Stimulated activated CD4-positive, alpha-beta T cell treated with anti-CD3 and anti-CD28 coated beads, Interleukin-4, amount 100 ng/mL, for 1 hour (primary cell): ENCODE results near the gene BCL6B.

Experiments
- DNase-seq: peaks from one replicate; pipeline ENCODE4 v3.0.0-alpha.2; 2020

The BCL6B gene

GRCh38 chr17:7064261-7064660, 41.4 kb downstream of the BCL6B start:
- no peak for DNase-seq

- DNase-seq: no peak
These were observed 44.3 kb downstream of the BCL6B start for GRCh38 chr17:7067198-7067597.

- no peak for DNase-seq
These were observed 45.4 kb downstream of the BCL6B start for GRCh38 chr17:7068268-7068667.

GRCh38 chr17:7070712-7071111, 47.9 kb downstream of the BCL6B start:
- DNase-seq: no peak

- DNase-seq: no peak
These were observed 49.6 kb downstream of the BCL6B start for GRCh38 chr17:7072406-7072805.

GRCh38 chr17:7074931-7075330, 52.1 kb downstream of the BCL6B start:
- no peak for DNase-seq

- DNase-seq: no peak
These were observed 55.2 kb downstream of the BCL6B start for GRCh38 chr17:7077911-7078546.

GRCh38 chr17:7078711-7079110, 55.9 kb downstream of the BCL6B start:
- DNase-seq: no peak
